ENCODE measurements around the gene MYO10.

DNA sequence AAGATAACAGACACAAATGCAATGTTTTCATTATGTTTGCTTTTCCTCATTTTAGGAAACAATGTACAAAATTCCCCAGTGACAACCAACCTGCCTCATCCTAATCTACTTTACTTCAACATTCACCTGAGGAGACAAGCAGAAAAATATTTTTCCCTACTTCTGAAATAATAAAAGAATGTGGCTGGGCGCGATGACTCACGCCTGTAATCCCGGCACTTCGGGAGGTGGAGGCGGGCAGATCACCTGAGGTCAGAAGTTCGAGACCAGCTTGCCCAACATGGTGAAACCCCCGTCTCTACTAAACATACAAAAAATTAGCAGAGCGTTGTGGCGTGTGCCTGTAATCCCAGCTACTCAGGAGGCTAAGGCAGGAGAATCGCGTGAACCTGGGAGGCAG lies 36.9 kb downstream of the MYO10 start:
- TF ChIP-seq, protein P1, sequence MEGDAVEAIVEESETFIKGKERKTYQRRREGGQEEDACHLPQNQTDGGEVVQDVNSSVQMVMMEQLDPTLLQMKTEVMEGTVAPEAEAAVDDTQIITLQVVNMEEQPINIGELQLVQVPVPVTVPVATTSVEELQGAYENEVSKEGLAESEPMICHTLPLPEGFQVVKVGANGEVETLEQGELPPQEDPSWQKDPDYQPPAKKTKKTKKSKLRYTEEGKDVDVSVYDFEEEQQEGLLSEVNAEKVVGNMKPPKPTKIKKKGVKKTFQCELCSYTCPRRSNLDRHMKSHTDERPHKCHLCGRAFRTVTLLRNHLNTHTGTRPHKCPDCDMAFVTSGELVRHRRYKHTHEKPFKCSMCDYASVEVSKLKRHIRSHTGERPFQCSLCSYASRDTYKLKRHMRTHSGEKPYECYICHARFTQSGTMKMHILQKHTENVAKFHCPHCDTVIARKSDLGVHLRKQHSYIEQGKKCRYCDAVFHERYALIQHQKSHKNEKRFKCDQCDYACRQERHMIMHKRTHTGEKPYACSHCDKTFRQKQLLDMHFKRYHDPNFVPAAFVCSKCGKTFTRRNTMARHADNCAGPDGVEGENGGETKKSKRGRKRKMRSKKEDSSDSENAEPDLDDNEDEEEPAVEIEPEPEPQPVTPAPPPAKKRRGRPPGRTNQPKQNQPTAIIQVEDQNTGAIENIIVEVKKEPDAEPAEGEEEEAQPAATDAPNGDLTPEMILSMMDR (IDR thresholded peaks at IDR 0.05), result no peak
- no peak for TF ChIP-seq POLR2A (IDR thresholded peaks at IDR 0.05)
